Small intestine (tissue), 7 donors: ENCODE results near the gene LGR5. TPM values are rescaled to one million over a fixed set of nuclear protein-coding genes. Genes with fewer than 3 reads are reported as not detected.
"Not testable (repeated sequence)": the region's sequence is repeated elsewhere in the genome, so short reads cannot be mapped to it uniquely, and the experiment has no call there.

Source experiments
- DNase-seq, 2 donors: peaks; one replicate each; pipeline versions ENCODE4 v3.0.0 to v3.0.0-alpha.2; 2013
- FAIRE-seq: peaks from 2 replicates; lab custom pipeline; 2012; peaks lifted over from hg19 to GRCh38; lab: Jason Lieb, UNC
- H3K27ac ChIP-seq, 3 donors: one replicate each; pipeline ENCODE4 v1.5.1; 2013; ENCODE audit warnings: low read length in 2 of 3, mild to moderate bottlenecking in 2 of 3, control low read depth in 1 of 3, inconsistent platforms in 1 of 3, low read depth in 1 of 3, moderate library complexity in 1 of 3
- H3K27me3 ChIP-seq, 3 donors: one replicate each; pipeline ENCODE4 v1.6.1; 2013; ENCODE audit warnings: low read length in 3 of 3, inconsistent platforms in 1 of 3; ENCODE audit not compliant: control insufficient read depth in 3 of 3, insufficient read depth in 3 of 3
- H3K36me3 ChIP-seq, 3 donors: one replicate each; pipeline ENCODE4 v1.6.1; 2013; ENCODE audit warnings: low read length in 3 of 3, inconsistent platforms in 1 of 3, low read depth in 1 of 3, mild to moderate bottlenecking in 1 of 3, moderate library complexity in 1 of 3; ENCODE audit not compliant: control insufficient read depth in 3 of 3, insufficient read depth in 2 of 3
- H3K4me1 ChIP-seq, 3 donors: one replicate each; pipeline ENCODE4 v1.6.1; 2013; ENCODE audit warnings: low read length in 2 of 3, inconsistent platforms in 1 of 3, low read depth in 1 of 3, mild to moderate bottlenecking in 1 of 3, moderate library complexity in 1 of 3; ENCODE audit not compliant: control insufficient read depth in 3 of 3, insufficient read depth in 2 of 3
- H3K4me3 ChIP-seq, 3 donors: one replicate each; pipeline ENCODE4 v1.5.1; 2013; ENCODE audit warnings: low read length in 3 of 3, control low read depth in 1 of 3, inconsistent platforms in 1 of 3, low read depth in 1 of 3, mild to moderate bottlenecking in 1 of 3, moderate library complexity in 1 of 3
- H3K9me3 ChIP-seq, 2 donors: one replicate each; pipeline ENCODE4 v1.6.1; 2013; ENCODE audit warnings: low read depth in 1 of 2, low read length in 1 of 2; ENCODE audit not compliant: control insufficient read depth in 2 of 2, insufficient read depth in 1 of 2
- WGBS, 3 donors: extraction: QIAGEN DNeasy Blood & Tissue Kit; methylation state at CpG; one replicate each; pipeline ENCODE4 v1.1.7; 2013; 5-methylcytosine and 5-hydroxymethylcytosine counted together
- polyA plus RNA-seq, 4 donors: library from polyadenylated mRNA; stranded (reverse) in 3 of 4; unstranded in 1 of 4; fragments of 200-250 nt in 3 of 4; fragments of 120-200 nt in 1 of 4; gene quantifications; one replicate each; pipeline versions ENCODE4 v1.2.1 to v1.2.3, GENCODE V29; 2013
- donor health status: healthy with polysubstance abuse.
- donor health status: control.
- donor health status: control.
- donor health status: Bipolar disorder and iron deficiency.
- donor health status: healthy.

LGR5 gene
- polyA plus RNA-seq, 4 donors = 0.22 to 90.6 (median 3.3) TPM

DNA sequence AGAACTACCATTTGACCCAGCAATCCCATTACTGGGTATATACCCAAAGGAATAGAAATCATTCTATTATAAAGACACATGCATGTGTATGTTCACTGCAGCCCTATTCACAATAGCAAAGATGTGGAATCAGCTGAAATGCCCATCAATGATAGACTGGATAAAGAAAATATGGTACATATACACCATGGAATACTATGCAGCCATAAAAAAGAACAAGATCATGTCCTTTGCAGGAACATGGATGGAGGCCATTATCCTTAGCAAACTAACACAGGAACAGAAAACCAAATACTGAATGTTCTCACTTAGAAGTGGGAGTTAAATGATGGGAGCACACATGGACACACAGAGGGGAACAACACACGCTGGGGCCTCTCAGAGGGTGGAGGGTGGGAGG lies 116.2 kb downstream of the LGR5 start:
- not testable (repeated sequence) for H3K9me3 ChIP-seq, H3K27ac ChIP-seq, DNase-seq, H3K4me1 ChIP-seq, H3K27me3 ChIP-seq, H3K4me3 ChIP-seq, FAIRE-seq
- H3K36me3 ChIP-seq = peaks cover 0 to 19% (median 0%) of the 10 kb centered on the region in 3 donors
- WGBS, 3 donors = 93 to 96% (median 95%) methylated on average over 1 of the region's 1 CpG

DNA sequence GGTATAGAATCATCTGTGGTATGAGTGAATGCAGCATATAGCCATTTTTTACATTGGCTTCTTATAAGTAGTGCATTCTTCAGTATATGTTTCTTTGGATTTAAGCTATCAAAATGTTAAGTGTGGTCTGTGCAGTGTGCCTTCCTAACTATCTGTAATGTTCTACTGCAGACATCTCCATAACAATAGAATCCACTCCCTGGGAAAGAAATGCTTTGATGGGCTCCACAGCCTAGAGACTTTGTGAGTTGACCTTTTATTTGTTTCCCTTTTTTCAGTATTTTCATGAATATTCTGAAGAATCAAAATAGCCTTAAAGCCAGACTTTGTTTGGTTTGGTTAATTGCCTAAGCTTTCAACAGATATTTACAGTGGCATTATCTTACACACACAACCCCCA lies 116.8 kb downstream of the LGR5 start:
- H3K36me3 ChIP-seq = peaks cover 0 to 21% (median 0%) of the 10 kb centered on the region in 3 donors
- no peaks in the 10 kb centered on the region for H3K4me1 ChIP-seq
- no peak overlapping the region for H3K4me3 ChIP-seq
- FAIRE-seq = no peak
- H3K27ac ChIP-seq = no peak overlapping the region
- H3K27me3 ChIP-seq = no peaks in the 10 kb centered on the region
- no peaks in the 10 kb centered on the region for H3K9me3 ChIP-seq
- DNase-seq = no peak

DNA sequence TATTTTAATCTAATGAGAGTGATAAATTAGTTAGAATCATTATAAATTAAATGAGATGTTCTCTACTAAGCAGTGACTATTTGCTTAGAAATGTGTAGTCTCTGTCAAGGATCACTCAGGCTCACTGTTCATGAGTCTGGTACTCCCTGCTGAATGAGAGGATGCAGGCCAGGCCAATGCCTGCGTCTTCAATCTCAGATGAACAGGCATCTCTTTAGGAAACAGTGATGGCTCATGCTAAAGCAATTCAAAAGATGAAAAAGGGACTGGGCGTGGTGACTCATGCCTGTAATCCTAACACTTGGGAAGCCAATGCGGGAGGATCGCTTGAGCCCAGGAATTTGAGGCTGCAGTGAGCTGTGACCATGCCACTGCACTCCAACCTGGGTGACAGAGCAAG lies 117.3 kb downstream of the LGR5 start:
- Histone ChIP-seq H3K9me3 (no peaks in the 10 kb centered on the region), H3K27ac (no peak overlapping the region), H3K36me3 (peaks cover 0 to 21% (median 0%) of the 10 kb centered on the region in 3 donors), H3K27me3 (no peaks in the 10 kb centered on the region), H3K4me1 (no peaks in the 10 kb centered on the region), H3K4me3 (no peak overlapping the region)
- 85 to 93% (median 89%) methylated on average over 4 of the region's 4 CpGs for WGBS, 3 donors
- FAIRE-seq (no peak), DNase-seq (no peak)

DNA sequence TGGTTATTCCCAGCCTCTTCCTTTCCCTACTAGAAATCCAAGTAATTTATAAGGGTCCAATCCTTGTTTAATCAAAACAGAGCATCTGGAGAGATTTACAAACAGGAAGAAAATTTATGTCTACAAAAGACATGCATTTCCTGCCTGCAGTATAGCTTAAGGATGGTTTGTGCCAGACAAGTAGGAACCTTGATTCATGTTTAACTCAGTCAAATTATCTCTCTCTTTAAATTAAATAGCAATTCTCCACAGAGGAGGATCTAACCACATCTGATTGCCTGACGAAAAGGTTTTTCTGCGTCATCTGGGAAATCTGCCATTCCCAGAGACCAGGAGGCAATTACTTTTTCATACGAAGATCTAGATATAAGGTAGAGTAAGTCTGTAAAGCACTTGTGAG lies 118.8 kb downstream of the LGR5 start:
- no peaks in the 10 kb centered on the region for H3K9me3 ChIP-seq
- H3K36me3 ChIP-seq = peaks cover 0 to 22% (median 0%) of the 10 kb centered on the region in 3 donors
- no peak overlapping the region for H3K4me3 ChIP-seq
- H3K27ac ChIP-seq = no peak overlapping the region
- WGBS, 3 donors = 69 to 87% (median 72%) methylated on average over 3 of the region's 3 CpGs
- no peak for FAIRE-seq
- H3K27me3 ChIP-seq = no peaks in the 10 kb centered on the region
- no peak for DNase-seq
- no peaks in the 10 kb centered on the region for H3K4me1 ChIP-seq

- no peaks in the 10 kb centered on the region for H3K9me3 ChIP-seq
- DNase-seq = no peak
- no peak overlapping the region for H3K27ac ChIP-seq
- 72 to 85% (median 81%) methylated on average over 11 of the region's 11 CpGs for WGBS, 3 donors
- no peaks in the 10 kb centered on the region for H3K27me3 ChIP-seq
- no peak overlapping the region for H3K4me3 ChIP-seq
- no peak for FAIRE-seq
- H3K4me1 ChIP-seq = no peaks in the 10 kb centered on the region
- peaks cover 0 to 14% (median 0%) of the 10 kb centered on the region in 3 donors for H3K36me3 ChIP-seq
Measured at GRCh38 chr12:71562676-71563595, 123.3 kb downstream of the LGR5 start.

DNA sequence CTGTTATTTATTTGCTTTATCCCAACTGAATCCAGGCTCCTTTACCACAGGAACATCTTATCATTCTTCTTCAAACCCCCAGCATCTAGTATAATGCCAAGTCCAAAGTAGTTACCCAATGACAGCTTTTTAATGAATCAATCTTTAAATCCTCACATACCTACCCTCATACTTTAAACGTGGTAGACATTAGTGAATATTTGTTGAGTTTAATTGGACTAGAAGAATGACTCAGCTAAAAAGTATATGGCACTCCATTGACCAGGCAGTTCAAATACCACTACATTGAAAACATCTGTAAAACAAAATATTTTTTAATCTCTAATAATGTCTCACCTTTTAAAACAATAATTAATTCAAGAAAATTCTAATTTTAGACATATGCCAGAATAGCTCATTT lies 125.9 kb downstream of the LGR5 start:
- no peak for DNase-seq
- Histone ChIP-seq H3K4me3 (no peak overlapping the region), H3K36me3 (peaks cover 0 to 10% (median 0%) of the 10 kb centered on the region in 3 donors), H3K27me3 (no peaks in the 10 kb centered on the region), H3K9me3 (no peaks in the 10 kb centered on the region), H3K4me1 (no peaks in the 10 kb centered on the region), H3K27ac (no peak overlapping the region)
- FAIRE-seq = no peak
- WGBS, 3 donors = 40 to 66% (median 58%) methylated on average over 1 of the region's 1 CpG

DNA sequence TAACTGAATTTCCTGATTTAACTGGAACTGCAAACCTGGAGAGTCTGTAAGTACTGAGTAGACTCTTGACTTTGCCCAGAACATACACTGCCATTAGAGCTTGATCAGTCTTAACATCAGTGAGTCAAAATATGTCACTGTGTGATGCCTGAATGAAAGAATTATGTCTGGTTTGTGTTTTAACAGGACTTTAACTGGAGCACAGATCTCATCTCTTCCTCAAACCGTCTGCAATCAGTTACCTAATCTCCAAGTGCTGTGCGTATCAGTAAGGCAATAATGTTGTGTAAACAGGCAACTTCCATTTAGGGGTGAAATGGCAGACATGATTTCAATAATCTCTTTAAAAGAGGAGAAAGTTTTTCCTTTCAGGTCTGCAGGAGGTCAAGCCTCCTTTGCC lies 127.1 kb downstream of the LGR5 start:
- FAIRE-seq = no peak
- H3K9me3 ChIP-seq = no peaks in the 10 kb centered on the region
- no peak overlapping the region for H3K4me3 ChIP-seq
- WGBS, 3 donors = 39 to 55% (median 51%) methylated on average over 2 of the region's 2 CpGs
- H3K4me1 ChIP-seq = no peaks in the 10 kb centered on the region
- DNase-seq = no peak
- H3K27me3 ChIP-seq = no peaks in the 10 kb centered on the region
- H3K36me3 ChIP-seq = peaks cover 0 to 7% (median 0%) of the 10 kb centered on the region in 3 donors
- no peak overlapping the region for H3K27ac ChIP-seq

- WGBS, 3 donors = 69 to 90% (median 85%) methylated on average over 3 of the region's 3 CpGs
- no peak overlapping the region for H3K4me3 ChIP-seq
- no peaks in the 10 kb centered on the region for H3K27me3 ChIP-seq
- H3K36me3 ChIP-seq = peaks cover 0 to 11% (median 0%) of the 10 kb centered on the region in 3 donors
- no peaks in the 10 kb centered on the region for H3K4me1 ChIP-seq
- no peak overlapping the region for H3K27ac ChIP-seq
- no peak for FAIRE-seq
- no peak for DNase-seq
- no peaks in the 10 kb centered on the region for H3K9me3 ChIP-seq
Measured at GRCh38 chr12:71567537-71567936, 127.9 kb downstream of the LGR5 start.
